Measurements from ENCODE around the gene TXNRD1.

Gene TXNRD1

GRCh38 chr12:104182621-104183378, 32.8 kb upstream of the TXNRD1 start:
- H3K27me3 Mint-ChIP-seq: no peaks in the 10 kb centered on the region
- no peak overlapping the region for H3K27ac Mint-ChIP-seq
- no peaks in the 10 kb centered on the region for H3K9me3 Mint-ChIP-seq
- no peaks in the 10 kb centered on the region for H3K4me1 Mint-ChIP-seq
- H3K4me3 Mint-ChIP-seq: no peak overlapping the region
- peaks cover 2% of the 10 kb centered on the region for H3K36me3 Mint-ChIP-seq

- H3K27ac Mint-ChIP-seq: no peak overlapping the region
- no peaks in the 10 kb centered on the region for H3K9me3 Mint-ChIP-seq
- peaks cover 2% of the 10 kb centered on the region for H3K36me3 Mint-ChIP-seq
- no peaks in the 10 kb centered on the region for H3K27me3 Mint-ChIP-seq
- H3K4me3 Mint-ChIP-seq: no peak overlapping the region
- H3K4me1 Mint-ChIP-seq: no peaks in the 10 kb centered on the region
These were observed 32.1 kb upstream of the TXNRD1 start for GRCh38 chr12:104183443-104183842.

GRCh38 chr12:104187446-104188155, 28.0 kb upstream of the TXNRD1 start:
- no peak overlapping the region for H3K4me3 Mint-ChIP-seq
- H3K27me3 Mint-ChIP-seq: no peaks in the 10 kb centered on the region
- H3K4me1 Mint-ChIP-seq: no peaks in the 10 kb centered on the region
- no peaks in the 10 kb centered on the region for H3K9me3 Mint-ChIP-seq
- no peak overlapping the region for H3K27ac Mint-ChIP-seq
- H3K36me3 Mint-ChIP-seq: no peaks in the 10 kb centered on the region

GRCh38 chr12:104188534-104188933, 27.0 kb upstream of the TXNRD1 start:
- Mint-ChIP-seq H3K4me3 (no peak overlapping the region), H3K36me3 (no peaks in the 10 kb centered on the region), H3K27ac (no peak overlapping the region), H3K9me3 (no peaks in the 10 kb centered on the region), H3K27me3 (no peaks in the 10 kb centered on the region), H3K4me1 (no peaks in the 10 kb centered on the region)

- H3K27me3 Mint-ChIP-seq: no peaks in the 10 kb centered on the region
- H3K27ac Mint-ChIP-seq: no peak overlapping the region
- H3K4me1 Mint-ChIP-seq: no peaks in the 10 kb centered on the region
- no peaks in the 10 kb centered on the region for H3K36me3 Mint-ChIP-seq
- H3K9me3 Mint-ChIP-seq: no peaks in the 10 kb centered on the region
- H3K4me3 Mint-ChIP-seq: no peak overlapping the region
These were observed 25.5 kb upstream of the TXNRD1 start for GRCh38 chr12:104189915-104190555.

- Mint-ChIP-seq H3K27ac (no peak overlapping the region), H3K4me3 (no peak overlapping the region), H3K36me3 (no peaks in the 10 kb centered on the region), H3K9me3 (no peaks in the 10 kb centered on the region), H3K27me3 (no peaks in the 10 kb centered on the region), H3K4me1 (no peaks in the 10 kb centered on the region)
These were observed 24.9 kb upstream of the TXNRD1 start for GRCh38 chr12:104190641-104191176.

GRCh38 chr12:104197264-104197663, 18.3 kb upstream of the TXNRD1 start:
- H3K4me3 Mint-ChIP-seq: no peak overlapping the region
- no peaks in the 10 kb centered on the region for H3K4me1 Mint-ChIP-seq
- no peaks in the 10 kb centered on the region for H3K9me3 Mint-ChIP-seq
- H3K36me3 Mint-ChIP-seq: no peaks in the 10 kb centered on the region
- peaks cover 6% of the 10 kb centered on the region for H3K27me3 Mint-ChIP-seq
- no peak overlapping the region for H3K27ac Mint-ChIP-seq

GRCh38 chr12:104199964-104200363, 15.6 kb upstream of the TXNRD1 start:
- H3K9me3 Mint-ChIP-seq: no peaks in the 10 kb centered on the region
- no peak overlapping the region for H3K27ac Mint-ChIP-seq
- no peaks in the 10 kb centered on the region for H3K36me3 Mint-ChIP-seq
- peaks cover 6% of the 10 kb centered on the region for H3K27me3 Mint-ChIP-seq
- H3K4me1 Mint-ChIP-seq: no peaks in the 10 kb centered on the region
- H3K4me3 Mint-ChIP-seq: no peak overlapping the region

GRCh38 chr12:104201238-104202001, 14.2 kb upstream of the TXNRD1 start:
- H3K4me3 Mint-ChIP-seq: no peak overlapping the region
- H3K9me3 Mint-ChIP-seq: no peaks in the 10 kb centered on the region
- H3K36me3 Mint-ChIP-seq: no peaks in the 10 kb centered on the region
- no peaks in the 10 kb centered on the region for H3K4me1 Mint-ChIP-seq
- no peak overlapping the region for H3K27ac Mint-ChIP-seq
- H3K27me3 Mint-ChIP-seq: peaks cover 6% of the 10 kb centered on the region

GRCh38 chr12:104204690-104205480, 10.7 kb upstream of the TXNRD1 start:
- Mint-ChIP-seq H3K27ac (no peak overlapping the region), H3K4me3 (no peak overlapping the region)

GRCh38 chr12:104207416-104208205, 8.0 kb upstream of the TXNRD1 start:
- H3K36me3 Mint-ChIP-seq: no peaks in the 10 kb centered on the region
- H3K27me3 Mint-ChIP-seq: no peaks in the 10 kb centered on the region
- no peaks in the 10 kb centered on the region for H3K4me1 Mint-ChIP-seq
- H3K9me3 Mint-ChIP-seq: no peaks in the 10 kb centered on the region
- H3K27ac Mint-ChIP-seq: no peak overlapping the region
- H3K4me3 Mint-ChIP-seq: no peak overlapping the region

More at GRCh38 chr12:104204690-104205480, 10.7 kb upstream of the TXNRD1 start:
- no peaks in the 10 kb centered on the region for H3K4me1 Mint-ChIP-seq
- no peaks in the 10 kb centered on the region for H3K36me3 Mint-ChIP-seq
- peaks cover 6% of the 10 kb centered on the region for H3K27me3 Mint-ChIP-seq
- no peaks in the 10 kb centered on the region for H3K9me3 Mint-ChIP-seq

GRCh38 chr12:104212516-104212915, 3.1 kb upstream of the TXNRD1 start:
- Mint-ChIP-seq H3K36me3 (no peaks in the 10 kb centered on the region), H3K4me3 (no peak overlapping the region), H3K27me3 (no peaks in the 10 kb centered on the region), H3K27ac (no peak overlapping the region), H3K4me1 (peaks cover 14% of the 10 kb centered on the region), H3K9me3 (no peaks in the 10 kb centered on the region)

GRCh38 chr12:104213952-104214351, 1.6 kb upstream of the TXNRD1 start:
- H3K4me3 Mint-ChIP-seq: no peak overlapping the region
- no peaks in the 10 kb centered on the region for H3K27me3 Mint-ChIP-seq
- no peak overlapping the region for H3K27ac Mint-ChIP-seq
- H3K36me3 Mint-ChIP-seq: no peaks in the 10 kb centered on the region
- H3K9me3 Mint-ChIP-seq: no peaks in the 10 kb centered on the region
- H3K4me1 Mint-ChIP-seq: peaks cover 22% of the 10 kb centered on the region

- H3K27me3 Mint-ChIP-seq: no peaks in the 10 kb centered on the region
- peaks cover 5% of the 10 kb centered on the region for H3K9me3 Mint-ChIP-seq
- H3K36me3 Mint-ChIP-seq: no peaks in the 10 kb centered on the region
- peaks cover 42% of the 10 kb centered on the region for H3K4me1 Mint-ChIP-seq
- H3K27ac Mint-ChIP-seq: peak overlapping the region; percentile 66
- H3K4me3 Mint-ChIP-seq: peak overlapping the region; percentile 79
These were observed 944 bp downstream of the TXNRD1 start for GRCh38 chr12:104216521-104216924.
